GM10266 (cell line): ENCODE measurements around the gene RINT1.

Experiments used
- DNase-seq: peaks from one replicate; pipeline ENCODE4 v3.0.0; 2012; ENCODE audit errors: extremely low spot score
- TF ChIP-seq, protein P1 (sequence below): IDR thresholded peaks from 2 replicates; pipeline ENCODE4 v1.5.1; 2012; ENCODE audit warnings: mild to moderate bottlenecking, low read depth; ENCODE audit not compliant: control insufficient read depth, insufficient read depth; ENCODE audit errors: missing control alignments

The RINT1 gene

DNA sequence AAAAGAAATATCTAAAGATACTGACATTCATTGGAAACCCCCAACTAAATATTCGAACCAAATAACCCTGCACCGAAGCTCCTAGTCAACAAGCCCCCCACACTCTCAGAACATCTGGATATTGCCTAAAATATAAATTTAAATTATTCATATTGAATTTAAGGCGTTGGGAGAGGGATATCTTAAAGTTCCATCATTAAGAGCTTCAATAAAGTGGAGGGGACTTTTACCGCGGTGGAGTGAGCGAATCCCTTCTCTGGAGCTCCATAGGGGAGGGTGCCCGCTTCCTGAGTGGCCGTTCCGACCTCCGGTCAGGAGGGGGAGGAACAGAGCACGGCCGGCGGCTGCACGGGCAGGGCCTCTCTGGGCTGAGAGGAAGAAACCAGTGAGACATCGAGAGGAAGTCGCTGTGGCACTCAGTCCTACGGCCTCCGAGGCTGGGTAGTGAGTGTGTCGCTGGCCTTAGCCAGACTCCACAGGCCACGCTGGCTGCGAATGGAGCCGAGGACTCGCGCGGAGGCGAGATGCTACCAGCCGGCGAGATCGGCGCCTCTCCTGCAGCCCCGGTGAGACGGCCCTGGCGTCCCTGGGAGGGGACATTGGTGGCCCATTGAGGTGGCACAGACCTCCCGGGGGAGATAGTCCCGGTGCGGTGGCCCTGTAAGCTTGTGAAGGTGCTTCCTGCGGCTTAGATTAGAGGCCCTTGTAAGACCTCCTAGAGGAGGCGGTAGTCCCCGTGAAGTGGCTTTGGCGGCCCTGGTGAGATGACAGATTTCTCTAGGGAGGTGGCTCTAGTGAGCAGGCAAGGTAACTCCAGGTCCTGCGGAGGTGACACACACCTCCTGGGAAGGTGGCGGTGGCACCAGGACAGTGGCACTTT lies at the start of gene RINT1:
TSS of gene RINT1 (plus strand) at position 410 of the 880 bp plus-strand sequence. CDS start at position 525, 115 bp downstream.
- TF ChIP-seq, protein P1, sequence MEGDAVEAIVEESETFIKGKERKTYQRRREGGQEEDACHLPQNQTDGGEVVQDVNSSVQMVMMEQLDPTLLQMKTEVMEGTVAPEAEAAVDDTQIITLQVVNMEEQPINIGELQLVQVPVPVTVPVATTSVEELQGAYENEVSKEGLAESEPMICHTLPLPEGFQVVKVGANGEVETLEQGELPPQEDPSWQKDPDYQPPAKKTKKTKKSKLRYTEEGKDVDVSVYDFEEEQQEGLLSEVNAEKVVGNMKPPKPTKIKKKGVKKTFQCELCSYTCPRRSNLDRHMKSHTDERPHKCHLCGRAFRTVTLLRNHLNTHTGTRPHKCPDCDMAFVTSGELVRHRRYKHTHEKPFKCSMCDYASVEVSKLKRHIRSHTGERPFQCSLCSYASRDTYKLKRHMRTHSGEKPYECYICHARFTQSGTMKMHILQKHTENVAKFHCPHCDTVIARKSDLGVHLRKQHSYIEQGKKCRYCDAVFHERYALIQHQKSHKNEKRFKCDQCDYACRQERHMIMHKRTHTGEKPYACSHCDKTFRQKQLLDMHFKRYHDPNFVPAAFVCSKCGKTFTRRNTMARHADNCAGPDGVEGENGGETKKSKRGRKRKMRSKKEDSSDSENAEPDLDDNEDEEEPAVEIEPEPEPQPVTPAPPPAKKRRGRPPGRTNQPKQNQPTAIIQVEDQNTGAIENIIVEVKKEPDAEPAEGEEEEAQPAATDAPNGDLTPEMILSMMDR = peak; percentile 91

DNA sequence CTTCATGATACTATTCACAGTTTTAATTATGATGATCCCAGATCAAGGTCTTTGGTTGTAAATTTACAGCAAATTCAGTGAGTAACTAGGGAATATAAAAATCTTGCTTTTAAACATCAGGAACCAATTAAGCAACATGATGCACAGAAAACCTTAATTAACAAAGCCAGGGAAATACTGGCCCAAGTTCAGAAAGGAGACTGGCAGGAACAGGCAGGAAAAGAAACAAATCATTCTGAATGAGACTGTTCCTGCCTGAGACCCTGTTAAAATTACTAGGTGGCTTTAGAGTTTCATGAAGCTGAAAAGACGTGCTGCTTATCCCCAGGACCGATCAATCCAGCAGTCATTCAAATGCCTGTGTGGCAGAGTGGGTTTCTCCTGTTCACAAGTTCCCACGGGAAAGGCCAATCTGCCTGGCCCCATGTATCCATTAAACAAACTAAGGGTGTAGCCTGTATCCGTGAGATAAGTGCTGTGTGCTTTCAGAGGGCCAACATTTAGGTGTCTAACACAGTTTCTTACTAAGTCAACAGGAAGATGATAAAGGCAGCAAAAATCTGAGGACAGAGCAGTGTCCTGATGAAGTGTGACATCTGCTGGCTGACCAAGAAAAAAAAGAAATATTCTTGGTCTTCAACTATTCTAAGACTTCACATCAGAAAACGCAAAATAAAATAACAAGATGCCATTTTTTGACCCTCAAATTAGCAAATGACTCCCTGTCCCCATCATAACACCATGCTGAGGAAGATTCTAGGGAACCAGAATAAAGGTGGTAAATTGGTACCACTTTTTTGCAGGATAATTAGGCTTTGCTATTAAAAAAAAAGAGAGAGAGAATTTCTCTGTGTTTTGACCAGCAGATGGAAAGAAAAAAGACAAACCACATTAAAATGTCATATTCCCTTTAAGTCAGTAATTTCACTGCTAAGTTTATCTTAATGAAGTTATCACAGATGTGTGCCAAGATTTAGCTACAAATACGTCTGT lies 44.1 kb upstream of the RINT1 start:
- TF ChIP-seq, protein P1 = peak; percentile 35
- peak; percentile 18 for DNase-seq

More for the DNA sequence above, at the start of gene RINT1:
- DNase-seq = peak; percentile 84

DNA sequence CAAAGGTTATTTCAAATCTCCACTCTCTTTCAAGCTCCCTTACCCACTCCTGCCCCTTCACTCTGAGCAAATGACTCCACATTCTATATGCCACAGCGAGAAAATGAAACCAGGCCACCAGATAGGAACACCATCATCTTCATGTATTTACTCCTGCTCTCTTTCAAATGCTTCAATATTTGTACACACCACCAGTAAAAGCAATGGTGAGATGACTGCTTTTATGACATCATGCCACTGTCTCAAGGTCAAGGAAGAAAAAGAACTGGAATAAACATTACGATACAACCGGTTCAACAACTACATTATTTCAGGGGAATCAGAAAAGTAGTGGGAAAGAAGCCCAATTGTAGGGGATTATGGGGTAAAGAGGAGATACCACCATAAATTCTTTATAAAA lies 42.6 kb upstream of the RINT1 start:
- DNase-seq = no peak
- TF ChIP-seq, protein P1 = no peak

DNA sequence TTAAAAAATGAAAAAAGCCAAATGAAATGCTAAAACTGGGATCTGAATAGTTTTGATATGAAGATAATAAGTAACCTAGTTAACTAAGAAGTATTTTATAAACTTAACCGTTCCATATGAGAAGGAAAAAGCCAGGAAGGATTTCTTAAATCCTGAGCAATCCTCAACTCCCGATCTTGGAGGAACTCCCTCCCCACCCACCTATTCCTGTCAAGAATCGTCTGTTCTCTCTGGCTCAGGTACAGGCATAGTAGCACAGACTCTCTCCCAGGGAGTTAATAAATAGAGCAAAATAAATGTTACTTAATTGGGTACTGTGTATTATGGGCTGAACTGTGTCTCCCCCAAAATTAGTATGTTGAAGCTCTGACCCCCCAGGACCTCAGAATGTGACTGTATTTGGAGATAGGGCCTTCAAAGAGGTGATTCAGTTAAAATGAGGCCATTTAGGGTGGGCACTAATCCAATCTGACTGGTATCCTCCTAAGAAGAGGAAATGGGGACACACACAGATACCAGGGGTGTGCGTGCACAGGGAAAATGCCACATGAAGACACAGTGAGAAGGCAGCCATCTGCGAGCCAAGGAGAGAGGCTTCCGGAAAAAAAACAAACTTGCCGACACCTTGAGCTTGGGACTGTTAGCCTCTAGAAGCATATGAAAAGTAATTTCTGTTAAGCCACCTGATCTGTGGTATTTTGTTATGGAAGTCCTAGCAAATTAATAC lies 38.6 kb upstream of the RINT1 start:
- TF ChIP-seq, protein P1 = no peak
- no peak for DNase-seq

DNA sequence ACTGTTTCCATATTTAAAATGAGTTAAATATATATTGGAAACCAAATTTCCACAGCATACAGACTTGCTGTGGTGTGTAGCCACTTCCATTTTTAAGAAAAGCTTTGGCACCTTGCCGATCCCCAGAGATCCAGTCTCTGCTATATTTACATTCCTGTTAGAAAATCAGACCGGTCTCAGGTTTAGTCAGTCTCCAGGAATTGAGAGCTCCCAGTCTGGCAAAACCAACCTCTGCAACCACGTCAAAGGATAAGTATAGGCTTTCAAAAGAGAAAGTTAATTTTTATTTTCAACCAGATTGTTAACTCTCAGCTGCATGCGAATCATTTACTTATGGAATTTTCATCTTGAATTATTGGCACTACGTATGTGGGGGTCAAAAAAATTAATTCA lies 38.1 kb upstream of the RINT1 start:
- TF ChIP-seq, protein P1 = no peak
- DNase-seq = no peak

DNA sequence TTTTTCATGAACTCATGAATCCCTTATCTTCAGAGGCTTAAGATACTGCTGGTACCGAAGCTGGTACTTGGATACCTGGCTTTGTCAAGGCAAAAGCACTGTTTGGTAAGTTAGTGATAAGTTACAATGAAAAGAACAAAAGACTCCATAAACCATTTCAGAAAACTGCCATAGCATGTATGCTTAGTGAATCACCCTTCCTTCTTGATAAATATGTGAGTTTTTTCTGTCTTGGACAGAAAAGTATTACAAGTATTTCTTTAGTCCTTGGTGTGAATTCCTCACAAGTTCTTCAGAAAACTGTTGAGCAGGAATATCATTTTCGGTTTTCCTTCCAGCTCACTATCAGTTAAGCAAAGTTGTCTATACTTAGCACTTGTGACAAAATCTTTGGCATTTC lies 35.5 kb upstream of the RINT1 start:
- no peak for DNase-seq
- TF ChIP-seq, protein P1 = no peak
